Osteoblast (primary cell): ENCODE results near the gene BCL11B. TPM values are rescaled to one million over a fixed set of nuclear protein-coding genes. Genes with fewer than 3 reads are reported as not detected.
A peak's percentile ranks its signal among the peaks of the same experiment; 100 is the strongest.

Experiments used
- DNase-seq: peaks from one replicate; pipeline ENCODE4 v3.0.0; 2011; ENCODE audit warnings: low spot score, mixed read lengths; ENCODE audit not compliant: insufficient read length; ENCODE audit errors: missing footprints
- H2AFZ ChIP-seq: 2 replicates; pipeline ENCODE4 v1.6.0; 2011; ENCODE audit warnings: mild to moderate bottlenecking, low read length
- H3K27ac ChIP-seq: 2 replicates; pipeline ENCODE4 v1.5.1; 2011; ENCODE audit warnings: mild to moderate bottlenecking, low read depth, low read length, moderate library complexity
- H3K27me3 ChIP-seq: 2 replicates; pipeline ENCODE4 v1.6.0; 2012; ENCODE audit warnings: mild to moderate bottlenecking, control low read depth, inconsistent platforms, low read length, moderate library complexity; ENCODE audit not compliant: insufficient read depth
- H3K36me3 ChIP-seq: 2 replicates; pipeline ENCODE4 v1.5.1; 2011; ENCODE audit warnings: mild to moderate bottlenecking, low read length, control low read depth, moderate library complexity; ENCODE audit not compliant: insufficient read depth
- H3K4me1 ChIP-seq: 2 replicates; pipeline ENCODE4 v1.5.1; 2011; ENCODE audit warnings: mild to moderate bottlenecking, low read length, control low read depth, moderate library complexity; ENCODE audit not compliant: insufficient read depth
- H3K4me2 ChIP-seq: 2 replicates; pipeline ENCODE4 v1.6.0; 2011; ENCODE audit warnings: mild to moderate bottlenecking, low read length; ENCODE audit not compliant: insufficient read depth
- H3K4me3 ChIP-seq: fragments of 200-600 bp; sonication (generic); 3 replicates; pipeline ENCODE4 v1.5.1; 2012; ENCODE audit warnings: mild to moderate bottlenecking, low read length, inconsistent platforms; ENCODE audit not compliant: insufficient read depth
- H3K79me2 ChIP-seq: 2 replicates; pipeline ENCODE4 v1.6.0; 2012; ENCODE audit warnings: mild to moderate bottlenecking, low read length, control low read depth, inconsistent platforms; ENCODE audit not compliant: insufficient read depth
- H3K9me3 ChIP-seq: 2 replicates; pipeline ENCODE4 v1.5.1; 2011; ENCODE audit warnings: low read depth, low read length, control low read depth
- H4K20me1 ChIP-seq: 2 replicates; pipeline ENCODE4 v1.6.0; 2012; ENCODE audit warnings: mild to moderate bottlenecking, low read length, control low read depth; ENCODE audit not compliant: insufficient read depth
- total RNA-seq: library from RNA; depleted of rRNA; stranded (reverse); fragments of >200 nt; gene quantifications from 2 replicates; pipeline ENCODE4 v1.2.3, GENCODE V29; 2012
- TF ChIP-seq, protein P1 (sequence below): IDR thresholded peaks from 2 replicates; pipeline ENCODE4 v1.5.1; 2011; ENCODE audit warnings: mild to moderate bottlenecking, low read depth, low read length, moderate library complexity; ENCODE audit errors: extremely low read depth

The BCL11B gene
- total RNA-seq, 1 donor, result 0.36 TPM

DNA sequence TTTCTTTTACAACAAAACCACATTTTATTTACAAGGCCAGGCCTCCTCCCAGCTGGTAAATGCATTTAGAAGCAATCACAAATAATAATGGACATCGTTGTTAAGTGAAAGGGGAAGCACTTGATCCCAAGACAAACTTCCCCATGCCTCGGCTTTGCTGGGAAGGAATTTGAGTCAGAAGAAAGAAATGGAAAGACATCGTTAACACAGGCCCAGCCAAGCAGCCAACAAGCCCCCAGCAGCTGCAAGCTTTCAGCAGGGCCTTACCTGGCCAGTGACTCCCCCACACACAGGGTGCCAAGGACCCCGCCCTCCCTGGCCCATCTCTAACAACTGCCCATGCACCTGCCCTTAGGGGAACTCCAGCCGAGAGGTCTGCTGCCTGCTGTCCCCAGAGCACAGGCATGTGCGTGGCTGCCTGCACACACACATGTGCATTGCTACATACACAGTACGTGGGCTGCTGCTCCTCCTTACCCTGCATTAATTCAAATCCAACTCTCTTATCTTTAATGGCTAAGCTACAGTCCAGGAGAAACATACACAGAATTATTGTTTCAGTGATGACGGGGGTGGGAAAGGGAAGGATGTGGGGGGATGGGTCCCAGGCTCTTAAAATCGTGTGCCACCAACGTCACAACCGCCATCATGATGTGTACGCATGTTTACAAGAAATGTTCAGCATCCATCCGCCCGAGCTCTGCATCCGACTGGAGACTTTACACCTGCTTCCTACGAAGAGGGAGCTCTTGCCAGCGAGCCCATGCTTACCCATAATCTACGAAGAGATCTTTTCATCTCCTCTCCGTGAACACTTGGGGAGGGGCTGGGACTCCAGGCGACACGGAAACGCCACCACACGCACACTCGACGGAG, 9.8 kb downstream of the BCL11B start:
- H3K27ac ChIP-seq, result no peak overlapping the region
- H4K20me1 ChIP-seq, result no peaks in the 10 kb centered on the region
- TF ChIP-seq, protein P1, sequence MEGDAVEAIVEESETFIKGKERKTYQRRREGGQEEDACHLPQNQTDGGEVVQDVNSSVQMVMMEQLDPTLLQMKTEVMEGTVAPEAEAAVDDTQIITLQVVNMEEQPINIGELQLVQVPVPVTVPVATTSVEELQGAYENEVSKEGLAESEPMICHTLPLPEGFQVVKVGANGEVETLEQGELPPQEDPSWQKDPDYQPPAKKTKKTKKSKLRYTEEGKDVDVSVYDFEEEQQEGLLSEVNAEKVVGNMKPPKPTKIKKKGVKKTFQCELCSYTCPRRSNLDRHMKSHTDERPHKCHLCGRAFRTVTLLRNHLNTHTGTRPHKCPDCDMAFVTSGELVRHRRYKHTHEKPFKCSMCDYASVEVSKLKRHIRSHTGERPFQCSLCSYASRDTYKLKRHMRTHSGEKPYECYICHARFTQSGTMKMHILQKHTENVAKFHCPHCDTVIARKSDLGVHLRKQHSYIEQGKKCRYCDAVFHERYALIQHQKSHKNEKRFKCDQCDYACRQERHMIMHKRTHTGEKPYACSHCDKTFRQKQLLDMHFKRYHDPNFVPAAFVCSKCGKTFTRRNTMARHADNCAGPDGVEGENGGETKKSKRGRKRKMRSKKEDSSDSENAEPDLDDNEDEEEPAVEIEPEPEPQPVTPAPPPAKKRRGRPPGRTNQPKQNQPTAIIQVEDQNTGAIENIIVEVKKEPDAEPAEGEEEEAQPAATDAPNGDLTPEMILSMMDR, result no peak
- no peaks in the 10 kb centered on the region for H3K9me3 ChIP-seq
- H3K27me3 ChIP-seq, result peaks cover 2% of the 10 kb centered on the region
- no peak overlapping the region for H2AFZ ChIP-seq
- H3K4me2 ChIP-seq, result no peak overlapping the region
- H3K4me3 ChIP-seq, result no peak overlapping the region
- no peaks in the 10 kb centered on the region for H3K36me3 ChIP-seq
- H3K79me2 ChIP-seq, result no peaks in the 10 kb centered on the region
- peak; percentile 34 for DNase-seq
- H3K4me1 ChIP-seq, result no peaks in the 10 kb centered on the region

DNA sequence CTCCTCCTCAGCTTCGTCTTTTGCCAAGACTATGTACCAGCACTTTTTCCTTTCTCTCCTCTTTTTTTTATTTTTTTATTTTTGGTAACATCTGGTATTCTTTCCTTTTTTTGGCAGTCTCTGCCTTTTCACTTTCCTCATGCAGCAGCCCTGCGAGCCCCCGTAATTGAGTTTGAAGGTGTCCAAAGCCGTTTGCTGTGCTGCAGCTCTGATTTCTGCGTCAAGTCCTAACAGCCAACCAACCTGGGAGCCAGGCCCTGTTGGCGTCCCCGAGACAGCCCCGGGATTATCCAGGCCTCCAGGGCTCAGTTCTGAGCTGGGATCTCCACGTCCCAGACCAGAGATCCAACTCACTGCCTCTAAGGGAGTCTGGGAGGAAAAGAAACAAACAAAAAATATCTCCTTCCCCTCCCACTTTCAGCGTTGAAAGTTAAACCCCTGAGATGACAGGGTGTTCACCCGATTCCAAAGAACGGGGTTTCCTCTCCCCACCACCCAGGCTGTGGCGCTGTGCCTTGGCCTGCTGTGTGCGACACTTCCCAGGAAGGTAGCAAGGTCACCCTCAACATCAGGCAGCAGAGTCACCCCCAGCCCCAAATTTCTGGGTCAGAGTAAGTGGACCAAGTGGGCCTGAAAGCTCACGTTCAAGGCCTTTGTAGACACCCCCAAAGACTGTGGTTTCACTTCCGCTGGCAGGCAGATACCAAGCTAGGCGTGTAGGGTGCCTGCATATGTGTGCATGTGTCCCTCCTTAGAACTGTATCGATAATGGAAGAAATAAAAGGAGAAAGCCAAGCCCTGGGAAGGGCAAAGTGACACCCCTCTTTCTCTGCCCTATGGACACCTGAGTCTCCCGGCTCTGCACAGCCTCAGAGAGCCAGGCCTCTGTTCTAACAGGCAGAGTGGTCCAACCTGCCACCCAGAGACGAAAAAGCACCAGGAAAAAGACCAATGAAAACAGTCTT, 11.1 kb downstream of the BCL11B start:
- H3K79me2 ChIP-seq, result no peaks in the 10 kb centered on the region
- H4K20me1 ChIP-seq, result no peaks in the 10 kb centered on the region
- H3K27me3 ChIP-seq, result no peaks in the 10 kb centered on the region
- H3K4me1 ChIP-seq, result no peaks in the 10 kb centered on the region
- TF ChIP-seq, protein P1, result no peak
- no peaks in the 10 kb centered on the region for H3K9me3 ChIP-seq
- H3K36me3 ChIP-seq, result no peaks in the 10 kb centered on the region
- no peak overlapping the region for H3K4me3 ChIP-seq
- no peak overlapping the region for H3K27ac ChIP-seq
- no peak for DNase-seq
- no peak overlapping the region for H3K4me2 ChIP-seq
- H2AFZ ChIP-seq, result no peak overlapping the region

DNA sequence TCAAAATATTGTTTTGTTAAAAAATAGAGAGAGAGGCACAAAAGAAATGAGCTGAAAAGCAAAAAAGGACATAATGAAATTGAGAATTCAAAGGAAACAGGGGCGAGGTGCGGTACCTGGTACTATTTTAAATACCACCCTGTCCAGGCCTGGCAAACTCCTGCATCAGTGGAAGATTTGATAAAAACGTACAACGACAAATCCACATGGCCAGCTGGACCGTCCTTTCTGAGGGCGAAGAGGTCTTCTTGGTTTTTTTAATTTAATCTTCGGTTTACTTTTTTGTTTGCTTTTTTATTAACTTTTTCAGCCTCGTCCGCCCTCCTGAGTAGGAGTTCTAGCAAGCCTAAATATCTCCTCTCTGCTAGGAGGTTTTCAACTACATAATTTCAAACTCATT, 11.9 kb downstream of the BCL11B start:
- no peak overlapping the region for H2AFZ ChIP-seq
- DNase-seq, result no peak
- no peaks in the 10 kb centered on the region for H3K36me3 ChIP-seq
- H3K27ac ChIP-seq, result no peak overlapping the region
- H3K9me3 ChIP-seq, result no peaks in the 10 kb centered on the region
- H3K79me2 ChIP-seq, result no peaks in the 10 kb centered on the region
- no peaks in the 10 kb centered on the region for H3K4me1 ChIP-seq
- TF ChIP-seq, protein P1, result no peak
- no peaks in the 10 kb centered on the region for H3K27me3 ChIP-seq
- H4K20me1 ChIP-seq, result no peaks in the 10 kb centered on the region
- H3K4me3 ChIP-seq, result no peak overlapping the region
- H3K4me2 ChIP-seq, result no peak overlapping the region
